HG02642 (cell line): Measurements from ENCODE around the gene SDCCAG8.
A peak's percentile ranks its signal among the peaks of the same experiment; 100 is the strongest.

ENCODE experiments used
- ATAC-seq: cut with Tn5 transposase; IDR thresholded peaks from one replicate; pipeline ENCODE4 v1.9.1; 2021; ENCODE audit warnings: mild to moderate bottlenecking; ENCODE audit not compliant: unreplicated experiment, poor library complexity

Gene SDCCAG8

GRCh38 chr1:243443557-243443956 is 187.7 kb downstream of the SDCCAG8 start:
- no peak for ATAC-seq

DNA sequence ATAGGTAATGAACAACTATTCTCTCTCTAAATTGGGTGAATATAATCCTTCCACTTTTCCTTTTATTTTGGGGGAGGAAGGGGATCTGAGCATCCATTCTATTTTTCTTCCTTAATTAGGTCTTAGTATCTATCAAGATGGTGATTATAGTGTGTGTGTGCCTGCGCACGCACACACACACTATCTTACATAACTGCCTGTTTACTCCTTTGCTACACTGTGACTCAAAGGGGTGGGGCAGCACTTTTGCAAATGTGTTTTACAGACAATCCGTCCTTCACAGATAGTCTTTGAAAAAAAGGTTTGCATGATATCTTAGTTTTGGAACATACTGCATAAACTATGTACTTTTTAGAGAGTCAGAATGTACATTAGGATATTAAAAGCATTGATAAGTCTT is 191.5 kb downstream of the SDCCAG8 start:
- no peak for ATAC-seq

- ATAC-seq, result no peak
Observed at GRCh38 chr1:243447844-243448243, 192.0 kb downstream of the SDCCAG8 start.

DNA sequence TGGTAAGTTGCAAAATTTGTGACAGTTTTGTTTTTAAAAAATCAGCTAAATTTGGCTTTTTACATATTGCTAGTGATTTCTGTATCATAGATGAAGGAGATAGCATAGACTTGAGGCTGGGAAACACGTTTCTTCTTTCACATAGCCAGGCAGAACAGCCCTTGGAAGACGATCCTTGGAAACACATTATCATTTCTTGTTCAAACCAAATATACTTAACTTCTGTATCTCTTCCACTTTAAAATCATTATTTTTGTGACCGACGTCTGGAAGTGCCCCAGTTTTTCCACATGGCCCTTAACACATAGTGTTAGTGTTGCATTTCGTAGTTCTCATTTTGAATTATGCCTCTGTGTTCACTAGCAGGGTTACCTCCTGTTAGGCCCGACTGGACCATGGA is 193.5 kb downstream of the SDCCAG8 start:
- no peak for ATAC-seq

DNA sequence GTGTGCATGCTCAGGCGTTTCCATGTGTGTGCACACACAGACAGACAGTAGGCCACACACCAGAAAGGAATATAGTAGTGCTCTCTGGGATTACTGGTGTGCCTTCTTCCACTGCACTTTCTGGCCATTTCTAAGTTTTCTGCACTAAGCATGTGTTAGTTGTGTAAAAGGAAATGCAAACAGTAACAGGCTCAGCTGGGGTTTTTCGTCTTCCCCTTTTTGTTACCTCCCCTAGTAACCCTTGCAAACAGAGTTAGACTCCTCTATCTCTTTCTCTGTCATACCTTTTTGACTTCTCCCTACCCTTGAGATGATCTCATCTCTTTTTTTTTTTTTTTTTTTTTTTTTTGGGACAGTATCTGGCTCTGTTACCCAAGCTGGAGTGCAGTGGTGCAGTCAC is 196.3 kb downstream of the SDCCAG8 start:
- no peak for ATAC-seq

DNA sequence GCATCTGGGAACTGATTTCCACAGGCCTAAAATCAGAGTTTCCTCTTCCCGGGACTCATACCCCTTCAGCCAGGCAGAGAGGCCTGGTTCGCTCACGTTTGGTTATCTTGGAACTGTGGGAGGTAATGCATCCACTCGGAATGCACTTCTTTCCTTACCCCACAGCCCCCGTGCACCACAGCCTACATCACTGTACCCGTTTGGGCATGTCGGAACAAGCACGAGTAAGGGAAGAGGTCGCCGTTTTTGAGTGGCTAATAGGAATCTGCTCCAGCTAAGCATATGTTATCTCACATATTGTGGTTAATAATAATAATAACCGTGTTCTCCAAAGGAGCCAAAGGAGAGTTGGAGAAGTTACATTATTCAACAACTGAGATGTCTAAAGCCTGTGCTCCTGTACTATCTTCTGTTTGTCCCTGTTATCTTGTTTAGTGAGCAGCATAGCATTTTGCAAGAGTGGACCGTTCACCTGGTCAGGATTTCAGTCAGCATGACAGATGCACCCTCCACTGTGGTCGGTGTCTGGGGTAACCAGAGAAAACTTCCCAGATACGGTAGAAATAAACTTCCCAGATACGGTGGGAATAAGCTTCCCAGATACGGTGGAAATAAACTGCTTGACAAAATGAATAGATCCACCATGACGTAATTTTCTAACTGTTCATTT is 198.6 kb downstream of the SDCCAG8 start:
- ATAC-seq, result no peak

DNA sequence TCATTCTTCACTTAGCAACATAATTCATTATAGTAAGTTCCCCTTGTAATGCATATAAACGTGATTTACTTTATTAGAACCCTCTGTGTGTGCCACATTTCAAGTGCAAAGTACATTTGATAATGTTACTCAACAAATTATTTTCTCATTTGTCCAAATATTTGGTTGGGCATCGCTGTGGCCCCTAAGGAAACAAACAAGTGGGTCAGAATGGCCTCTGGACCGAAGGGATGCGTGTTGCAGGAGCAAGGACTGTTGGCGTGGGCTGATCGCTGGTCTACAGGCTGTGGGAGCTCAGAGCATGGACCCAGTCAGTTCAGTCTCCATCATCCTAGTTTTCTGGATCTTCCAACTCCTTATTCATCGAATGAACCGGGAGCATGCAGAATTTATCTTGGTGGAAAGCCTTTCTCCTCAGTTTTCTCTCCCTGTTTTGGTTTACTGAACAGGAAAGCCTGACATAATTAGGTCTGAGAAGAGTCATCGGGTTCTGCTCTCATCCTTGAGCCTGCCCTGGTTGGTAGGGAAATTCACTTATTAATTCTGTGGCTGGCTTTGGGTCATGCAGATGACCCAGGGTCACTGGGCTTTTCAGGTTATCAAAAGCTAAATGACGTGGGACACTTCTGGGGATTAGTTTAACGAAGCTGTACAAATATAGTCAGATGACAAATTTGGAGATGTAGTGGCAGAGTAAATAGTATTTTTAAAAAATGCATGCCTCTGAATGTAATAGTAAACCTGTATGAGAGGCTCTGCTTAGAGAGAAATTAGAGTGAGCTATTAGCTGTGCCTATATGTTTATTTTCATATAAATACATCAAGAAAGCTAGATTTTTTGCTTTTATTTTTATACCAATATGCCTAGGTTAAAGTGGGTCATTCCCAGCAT is 200.2 kb downstream of the SDCCAG8 start:
- no peak for ATAC-seq

DNA sequence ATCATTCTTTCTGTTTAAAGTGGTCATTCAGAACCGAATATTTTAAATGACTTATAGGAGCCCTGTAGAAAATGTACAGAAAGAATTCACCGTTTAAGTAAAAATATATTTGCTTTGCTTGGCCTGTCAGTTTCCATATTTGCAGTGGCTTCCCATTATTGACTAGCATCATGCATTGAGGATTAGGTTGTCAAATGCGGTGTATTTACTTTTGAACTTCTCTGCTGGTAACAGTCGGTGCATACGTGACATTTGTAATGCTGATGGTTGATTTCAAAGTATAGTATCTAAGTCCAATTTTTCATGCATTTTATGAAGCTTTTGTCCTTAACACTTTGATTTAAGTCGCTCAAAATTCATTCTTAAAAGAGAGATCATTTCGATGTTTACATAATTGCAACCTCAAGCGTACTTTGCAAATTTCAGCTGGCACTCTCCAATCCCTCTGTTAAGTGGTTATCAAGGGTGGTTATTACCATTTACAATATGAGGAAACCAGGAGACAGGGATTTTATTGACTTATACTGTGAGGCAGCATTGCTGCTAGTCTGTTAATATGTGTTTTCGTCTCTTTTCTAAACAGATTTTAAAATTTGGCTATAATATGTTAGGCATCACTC is 201.6 kb downstream of the SDCCAG8 start:
- ATAC-seq, result no peak

DNA sequence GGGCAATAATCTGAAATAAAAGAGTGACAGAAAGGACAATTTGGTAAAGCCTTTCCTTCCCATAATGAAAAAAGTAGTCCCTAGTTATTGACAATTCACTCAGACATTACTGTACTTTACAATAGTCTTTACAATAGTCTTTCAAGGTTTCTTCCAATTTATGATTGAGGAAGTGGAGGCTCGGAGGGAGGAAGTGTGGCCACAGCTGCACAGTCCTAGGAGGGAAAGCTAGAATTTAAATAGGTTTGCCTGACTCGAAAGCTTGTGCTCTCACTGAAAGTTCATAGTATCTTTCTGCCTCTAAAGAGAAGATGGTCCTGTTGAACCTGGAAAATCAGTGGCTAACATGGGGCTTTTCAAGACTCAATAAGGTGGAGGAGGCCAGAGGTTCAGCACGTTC is 203.2 kb downstream of the SDCCAG8 start:
- peak; percentile 48 for ATAC-seq

- no peak for ATAC-seq
Observed at GRCh38 chr1:243461700-243462099, 205.9 kb downstream of the SDCCAG8 start.

- ATAC-seq, result no peak
Observed at GRCh38 chr1:243462929-243463697, 207.3 kb downstream of the SDCCAG8 start.

DNA sequence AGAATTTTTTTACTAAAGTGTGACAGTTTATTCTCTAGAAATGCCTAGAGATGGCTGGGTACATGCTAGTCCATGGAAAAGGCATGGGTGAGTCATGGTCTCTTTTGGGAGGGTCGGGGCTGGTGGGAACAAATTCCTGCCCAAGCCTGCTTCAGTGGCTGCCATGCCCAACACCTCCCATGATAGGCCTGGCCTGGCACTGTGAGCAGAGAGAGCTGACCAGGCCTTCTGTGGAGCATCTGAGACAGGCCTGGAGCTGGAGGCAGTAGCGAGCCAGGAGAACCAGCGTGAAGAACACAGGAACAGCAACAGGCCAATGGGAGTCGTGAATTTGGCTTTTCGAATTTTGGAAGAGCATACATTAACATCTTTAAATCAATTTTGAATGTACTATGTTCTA is 209.2 kb downstream of the SDCCAG8 start:
- no peak for ATAC-seq

- no peak for ATAC-seq
Observed at GRCh38 chr1:243465738-243466137, 209.9 kb downstream of the SDCCAG8 start.

- ATAC-seq, result no peak
Observed at GRCh38 chr1:243469497-243469896, 213.7 kb downstream of the SDCCAG8 start.

DNA sequence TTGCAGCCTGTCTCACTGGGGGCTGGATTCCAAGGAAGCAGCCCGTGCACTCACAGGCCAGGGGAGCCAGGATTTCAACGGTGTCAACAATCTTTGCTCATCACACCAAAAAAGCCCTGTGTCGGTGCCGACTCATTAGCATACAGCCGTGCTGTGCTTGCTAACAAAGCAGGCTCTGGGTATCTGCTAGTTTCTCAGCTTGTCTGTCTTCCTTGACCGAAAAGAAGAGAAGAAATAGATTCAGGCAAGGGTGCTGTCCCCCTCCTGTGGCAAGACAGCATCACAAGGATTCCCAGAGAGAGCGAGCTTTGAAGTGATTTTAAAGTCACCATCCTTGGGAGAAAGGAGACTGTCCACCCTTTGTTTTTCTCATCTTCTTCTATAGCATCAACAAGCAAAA is 214.7 kb downstream of the SDCCAG8 start:
- ATAC-seq, result no peak

DNA sequence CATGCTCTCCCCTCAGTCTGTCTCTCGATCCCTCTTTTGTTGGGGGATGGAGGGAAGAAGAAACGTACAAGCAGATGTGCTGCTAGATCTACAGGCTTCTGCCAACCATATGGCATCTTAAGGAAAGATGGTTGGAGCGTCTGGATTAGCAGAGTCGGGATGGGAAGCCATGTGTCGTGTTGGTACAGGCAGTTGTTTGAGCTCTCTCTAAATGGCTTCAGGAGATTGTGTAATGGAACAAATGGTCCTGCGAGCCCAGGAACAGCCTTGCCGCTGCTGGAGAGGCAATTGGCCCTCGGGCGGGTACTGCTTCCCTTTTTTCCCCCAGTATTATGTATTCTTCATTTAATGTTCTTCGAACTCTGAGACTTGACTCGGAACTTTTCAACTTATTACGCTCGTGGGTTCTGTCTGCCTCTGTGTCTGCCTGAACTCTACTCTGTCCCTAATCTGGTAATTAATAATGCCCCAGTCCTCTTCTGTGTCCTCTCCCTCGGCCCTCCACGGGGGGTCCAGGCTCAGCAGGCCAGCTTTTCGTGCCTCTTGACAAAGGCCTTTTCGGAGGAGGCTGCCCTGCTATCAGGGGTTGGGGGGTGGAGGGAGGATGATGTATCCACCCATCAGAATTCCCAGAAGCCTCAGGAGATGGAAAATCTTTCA is 215.3 kb downstream of the SDCCAG8 start:
- ATAC-seq, result no peak

DNA sequence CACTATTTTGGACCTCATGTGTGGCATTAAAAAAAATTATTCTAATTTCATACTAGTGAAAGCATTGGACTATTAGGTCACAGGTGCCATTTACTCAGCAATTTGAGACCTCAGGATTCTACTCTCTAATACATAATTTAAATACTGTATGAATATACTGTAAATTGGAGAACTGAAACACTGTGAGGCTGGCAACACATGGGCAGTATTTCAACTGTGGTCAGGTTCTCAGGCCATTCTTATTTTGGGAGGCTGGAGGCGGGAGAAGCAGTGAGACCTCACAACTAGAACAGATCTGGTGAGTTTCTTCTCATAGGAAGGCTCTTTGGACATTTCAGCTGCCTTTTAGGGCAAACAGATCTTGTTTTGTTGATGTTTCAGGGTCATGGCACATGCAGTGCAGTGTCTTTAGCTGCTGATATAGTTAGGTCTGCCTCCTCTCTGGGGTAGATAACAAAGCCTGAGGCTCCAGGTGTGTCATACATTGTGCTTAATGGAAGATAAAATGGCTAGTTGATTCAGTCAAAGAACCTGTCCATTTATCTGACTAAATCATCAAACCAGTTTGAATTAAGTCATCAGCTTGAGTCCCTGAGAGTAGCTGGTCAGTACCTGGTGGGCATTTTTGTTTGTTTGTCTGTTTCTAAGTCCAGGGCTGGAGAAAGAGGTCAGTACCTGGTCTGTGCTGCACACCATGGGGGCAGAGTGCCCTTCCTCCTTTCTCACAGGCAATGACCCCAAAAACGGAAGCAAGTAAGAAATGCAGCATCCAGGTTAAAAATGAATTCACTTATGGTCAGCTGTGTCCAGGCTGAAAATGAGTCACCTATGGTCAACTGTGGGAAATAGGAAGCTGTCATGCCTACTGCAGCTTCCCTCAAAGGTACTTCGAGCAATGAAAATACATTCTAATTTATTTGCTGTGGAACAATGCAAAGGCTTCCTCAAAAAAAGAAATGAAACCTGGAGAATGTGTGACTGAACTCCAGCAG is 216.2 kb downstream of the SDCCAG8 start:
- ATAC-seq, result peak; percentile 82

DNA sequence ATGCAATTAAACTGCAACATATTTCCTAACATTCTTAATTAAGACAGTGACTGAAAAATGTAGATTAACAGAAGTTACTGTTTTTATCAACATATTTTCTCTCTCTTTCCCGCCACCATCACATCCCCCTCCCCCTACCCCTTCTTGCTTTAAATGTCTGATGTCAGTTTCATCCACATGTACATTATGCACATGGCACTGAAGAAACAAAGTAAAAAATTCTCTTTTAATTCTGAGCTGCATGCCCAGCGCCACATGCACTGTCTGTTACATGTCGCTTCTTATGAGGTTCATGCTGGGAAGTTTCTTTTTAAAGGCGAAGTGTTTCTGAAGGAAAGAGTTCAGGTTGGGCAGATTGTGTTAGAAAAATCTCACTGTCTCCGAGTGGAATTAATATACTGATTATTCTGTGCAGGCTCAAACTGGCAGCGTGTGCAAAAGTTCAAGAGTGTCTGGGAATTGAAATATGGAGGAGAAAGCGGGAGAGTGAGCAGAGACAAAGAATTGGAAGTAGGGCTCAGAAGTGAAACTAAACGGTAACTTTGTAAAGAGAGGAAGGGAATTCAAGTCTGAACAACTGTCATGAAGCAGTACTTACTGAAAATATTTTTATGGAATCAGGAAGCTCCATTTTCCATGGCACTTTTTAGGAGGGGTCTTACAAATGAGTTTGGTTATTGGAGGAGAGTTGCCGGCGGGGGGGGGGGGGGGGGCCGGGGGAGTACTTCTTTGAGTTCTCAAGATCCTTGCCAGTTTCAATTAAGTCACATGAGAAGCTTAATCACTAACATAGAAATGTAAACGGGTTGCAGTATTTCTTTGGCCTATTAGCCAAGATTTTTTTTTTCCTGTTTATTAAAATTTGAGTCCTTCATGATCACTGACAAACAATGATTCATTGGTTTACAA is 217.6 kb downstream of the SDCCAG8 start:
- ATAC-seq, result no peak
